ENCODE results near the gene PANK2.
"Not testable (repeated sequence)": the region's sequence is repeated elsewhere in the genome, so short reads cannot be mapped to it uniquely, and the experiment has no call there.

Gene PANK2

DNA sequence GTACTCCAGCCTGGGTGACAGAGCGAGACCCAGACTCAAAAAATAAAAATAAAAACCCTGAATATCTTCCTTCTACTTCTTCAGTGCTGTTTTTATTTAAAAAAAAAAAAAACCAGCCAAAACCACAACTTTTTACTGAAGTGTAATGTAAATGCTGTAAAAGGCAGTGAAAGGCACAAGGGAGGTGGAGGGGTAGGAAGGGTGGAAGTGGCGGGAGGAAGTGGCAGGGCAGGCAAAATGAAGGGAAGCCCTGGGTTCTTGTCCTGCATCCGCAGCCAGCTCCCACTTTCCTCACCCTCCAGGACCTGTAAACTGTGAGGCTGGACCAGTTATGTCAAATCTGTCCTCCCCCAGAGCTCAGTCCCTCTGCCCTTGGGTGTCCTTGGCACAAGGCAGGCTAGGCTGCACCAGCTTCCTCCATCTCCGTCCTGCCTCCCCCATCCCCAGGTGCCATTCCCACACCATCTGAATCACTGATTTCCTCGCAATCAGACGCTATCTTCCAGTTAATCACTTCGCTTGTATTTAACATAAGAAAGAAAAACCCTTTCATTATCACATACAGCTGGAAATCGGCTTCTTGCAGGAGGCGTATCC lies 13.7 kb upstream of the PANK2 start:
- Mint-ChIP-seq H3K9me3 (no peaks in the 10 kb centered on the region), H3K4me1 (peaks cover 30% of the 10 kb centered on the region), H3K4me3 (no peak overlapping the region), H3K36me3 (ENCODE audit: insufficient read depth) (peaks cover 8% of the 10 kb centered on the region), H3K27ac (ENCODE audit: low read depth) (peak overlapping the region; percentile 10), H3K27me3 (no peaks in the 10 kb centered on the region)
- ATAC-seq (replicated peaks; ENCODE audit: extremely low read depth, poor library complexity, severe bottlenecking) (no peak), DNase-seq (ENCODE audit: low spot score in 2 of 2) (no peak)

- no peak for ATAC-seq (replicated peaks; ENCODE audit: extremely low read depth, poor library complexity, severe bottlenecking)
- no peak overlapping the region for H3K4me3 Mint-ChIP-seq
- H3K9me3 Mint-ChIP-seq = no peaks in the 10 kb centered on the region
- H3K36me3 Mint-ChIP-seq (ENCODE audit: insufficient read depth) = peaks cover 8% of the 10 kb centered on the region
- peak overlapping the region; percentile 10 for H3K27ac Mint-ChIP-seq (ENCODE audit: low read depth)
- no peaks in the 10 kb centered on the region for H3K27me3 Mint-ChIP-seq
- H3K4me1 Mint-ChIP-seq = peaks cover 30% of the 10 kb centered on the region
- DNase-seq (ENCODE audit: low spot score in 2 of 2) = no peak
Observed at GRCh38 chr20:3876000-3876399, 13.2 kb upstream of the PANK2 start.

DNA sequence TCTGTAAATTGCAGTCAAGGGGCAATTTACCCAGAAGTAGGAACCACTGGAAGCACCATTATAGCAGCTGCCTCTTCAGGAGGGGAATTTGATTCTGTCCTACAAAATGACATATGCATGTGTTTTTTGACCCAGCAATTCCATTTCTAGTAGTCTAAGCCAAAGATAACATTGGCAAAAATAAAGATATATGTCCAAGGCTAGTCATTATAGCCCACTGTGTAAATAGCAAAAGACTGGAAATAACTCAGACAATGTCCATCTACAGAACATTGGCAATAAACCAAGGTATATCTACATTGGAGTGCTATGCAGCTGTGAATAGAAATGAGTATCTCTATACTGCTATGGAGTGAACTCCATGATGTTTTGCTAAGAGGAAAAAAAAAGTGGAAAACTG lies 12.5 kb upstream of the PANK2 start:
- H3K9me3 Mint-ChIP-seq = no peaks in the 10 kb centered on the region
- H3K36me3 Mint-ChIP-seq (ENCODE audit: insufficient read depth) = peaks cover 8% of the 10 kb centered on the region
- DNase-seq (ENCODE audit: low spot score in 2 of 2) (no peak), ATAC-seq (replicated peaks; ENCODE audit: extremely low read depth, poor library complexity, severe bottlenecking) (no peak)
- H3K27me3 Mint-ChIP-seq = no peaks in the 10 kb centered on the region
- H3K27ac Mint-ChIP-seq (ENCODE audit: low read depth) = no peak overlapping the region
- peaks cover 30% of the 10 kb centered on the region for H3K4me1 Mint-ChIP-seq
- H3K4me3 Mint-ChIP-seq = no peak overlapping the region

GRCh38 chr20:3878921-3879274 lies 10.3 kb upstream of the PANK2 start:
- H3K27me3 Mint-ChIP-seq; DNase-seq (ENCODE audit: low spot score in 2 of 2); ATAC-seq (replicated peaks; ENCODE audit: extremely low read depth, poor library complexity, severe bottlenecking); H3K9me3 Mint-ChIP-seq; H3K4me3 Mint-ChIP-seq; H3K27ac Mint-ChIP-seq (ENCODE audit: low read depth); H3K36me3 Mint-ChIP-seq (ENCODE audit: insufficient read depth): not testable (repeated sequence)
- H3K4me1 Mint-ChIP-seq = peaks cover 17% of the 10 kb centered on the region

- H3K4me1 Mint-ChIP-seq = peaks cover 30% of the 10 kb centered on the region
- peaks cover 15% of the 10 kb centered on the region for H3K36me3 Mint-ChIP-seq (ENCODE audit: insufficient read depth)
- no peak overlapping the region for H3K27ac Mint-ChIP-seq (ENCODE audit: low read depth)
- H3K4me3 Mint-ChIP-seq = no peak overlapping the region
- no peak for ATAC-seq (replicated peaks; ENCODE audit: extremely low read depth, poor library complexity, severe bottlenecking)
- H3K27me3 Mint-ChIP-seq = no peaks in the 10 kb centered on the region
- DNase-seq (ENCODE audit: low spot score in 2 of 2) = no peak
- no peaks in the 10 kb centered on the region for H3K9me3 Mint-ChIP-seq
Observed at GRCh38 chr20:3885715-3886114, 3.5 kb upstream of the PANK2 start.

DNA sequence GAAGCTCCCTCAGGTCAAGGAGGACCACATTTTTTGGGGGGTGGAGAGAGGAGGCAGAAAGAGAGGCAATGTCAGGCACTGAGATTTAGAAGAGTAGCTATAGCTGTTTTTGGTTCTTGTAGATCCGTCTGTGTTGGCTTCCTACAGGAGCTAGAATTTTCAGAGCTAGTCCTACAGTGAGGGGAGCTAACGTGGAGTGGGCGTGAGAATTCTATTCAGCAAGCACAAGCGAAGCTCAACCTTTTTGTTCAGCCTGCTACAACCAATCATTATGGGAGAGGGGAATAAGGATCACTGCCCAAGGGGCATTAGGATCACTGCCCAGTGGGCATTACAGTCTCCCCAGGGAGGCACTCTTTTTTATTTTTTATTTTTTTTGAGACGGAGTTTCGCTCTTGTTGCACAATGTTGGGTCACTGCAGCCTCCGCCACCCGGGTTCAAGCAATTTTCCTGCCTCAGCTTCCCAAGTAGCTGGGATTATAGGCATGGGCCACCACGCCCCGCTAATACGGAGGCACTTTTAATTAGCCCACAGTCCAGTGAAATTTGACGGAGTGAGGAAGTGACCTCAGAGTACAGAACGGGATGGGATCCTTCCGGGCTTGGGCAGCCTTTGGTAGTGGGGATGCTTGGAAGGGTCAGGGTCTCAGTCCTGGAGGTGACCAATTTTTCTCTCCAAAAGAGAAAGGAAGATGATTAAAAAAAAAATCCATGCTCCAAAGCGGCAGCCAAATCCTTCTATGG lies 1.1 kb upstream of the PANK2 start:
- no peaks in the 10 kb centered on the region for H3K9me3 Mint-ChIP-seq
- peak overlapping the region; percentile 95 for H3K4me3 Mint-ChIP-seq
- H3K36me3 Mint-ChIP-seq (ENCODE audit: insufficient read depth) = peaks cover 30% of the 10 kb centered on the region
- DNase-seq (ENCODE audit: low spot score in 2 of 2) (no peak), ATAC-seq (replicated peaks; ENCODE audit: extremely low read depth, poor library complexity, severe bottlenecking) (no peak)
- H3K4me1 Mint-ChIP-seq = peaks cover 51% of the 10 kb centered on the region
- no peaks in the 10 kb centered on the region for H3K27me3 Mint-ChIP-seq
- peak overlapping the region; percentile 93 for H3K27ac Mint-ChIP-seq (ENCODE audit: low read depth)

DNA sequence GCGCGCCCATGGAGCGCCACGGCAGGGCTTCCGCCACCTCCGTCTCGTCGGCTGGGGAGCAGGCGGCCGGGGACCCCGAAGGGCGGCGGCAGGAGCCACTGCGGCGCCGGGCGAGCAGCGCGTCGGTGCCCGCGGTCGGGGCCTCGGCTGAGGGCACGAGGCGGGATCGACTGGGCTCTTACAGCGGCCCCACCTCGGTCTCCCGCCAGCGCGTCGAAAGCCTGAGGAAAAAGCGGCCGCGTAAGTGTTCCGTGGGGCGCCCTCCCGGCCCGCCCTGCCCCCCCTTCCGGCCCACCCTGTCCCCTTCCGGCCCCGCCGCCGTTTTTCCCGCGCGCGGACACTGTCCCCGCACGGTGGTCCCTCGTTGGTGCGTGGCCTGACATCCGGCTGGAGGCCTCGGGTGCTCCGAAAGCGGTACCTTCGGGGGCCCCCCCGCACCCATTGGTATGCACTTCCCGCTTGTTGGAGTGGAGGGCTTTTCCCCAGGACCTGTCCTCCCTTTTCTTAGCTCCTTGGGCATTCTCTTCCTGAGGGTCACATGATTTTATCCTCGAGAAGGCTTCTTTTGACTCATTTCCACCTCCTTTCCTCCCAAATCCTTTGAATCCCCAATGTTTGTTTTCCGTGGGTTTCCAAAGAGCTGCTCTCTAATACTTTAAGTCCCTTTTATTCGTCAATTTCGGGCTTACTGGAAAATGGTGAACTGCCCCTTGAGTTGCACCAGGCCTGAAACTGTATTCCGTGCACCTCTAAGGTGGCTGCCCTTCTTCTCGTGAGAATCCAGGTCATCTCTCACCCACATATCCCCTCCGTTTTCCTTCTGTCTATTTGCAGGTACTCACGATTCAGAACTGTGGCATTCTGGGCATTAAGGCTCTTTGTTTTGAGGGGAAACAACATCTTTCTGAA lies 556 bp downstream of the PANK2 start:
- Mint-ChIP-seq H3K27me3 (no peaks in the 10 kb centered on the region), H3K4me3 (peak overlapping the region; percentile 95), H3K27ac (ENCODE audit: low read depth) (peak overlapping the region; percentile 93), H3K36me3 (ENCODE audit: insufficient read depth) (peaks cover 37% of the 10 kb centered on the region), H3K9me3 (no peaks in the 10 kb centered on the region), H3K4me1 (peaks cover 62% of the 10 kb centered on the region)
- ATAC-seq (replicated peaks; ENCODE audit: extremely low read depth, poor library complexity, severe bottlenecking) (peak; percentile 8), DNase-seq (ENCODE audit: low spot score in 2 of 2) (no peak)

- DNase-seq (ENCODE audit: low spot score in 2 of 2) (no peak), ATAC-seq (replicated peaks; ENCODE audit: extremely low read depth, poor library complexity, severe bottlenecking) (no peak)
- peaks cover 37% of the 10 kb centered on the region for H3K36me3 Mint-ChIP-seq (ENCODE audit: insufficient read depth)
- H3K27ac Mint-ChIP-seq (ENCODE audit: low read depth) = peak overlapping the region; percentile 93
- peaks cover 65% of the 10 kb centered on the region for H3K4me1 Mint-ChIP-seq
- peak overlapping the region; percentile 95 for H3K4me3 Mint-ChIP-seq
- no peaks in the 10 kb centered on the region for H3K9me3 Mint-ChIP-seq
- H3K27me3 Mint-ChIP-seq = no peaks in the 10 kb centered on the region
Observed at GRCh38 chr20:3890398-3890751, 1.2 kb downstream of the PANK2 start.

DNA sequence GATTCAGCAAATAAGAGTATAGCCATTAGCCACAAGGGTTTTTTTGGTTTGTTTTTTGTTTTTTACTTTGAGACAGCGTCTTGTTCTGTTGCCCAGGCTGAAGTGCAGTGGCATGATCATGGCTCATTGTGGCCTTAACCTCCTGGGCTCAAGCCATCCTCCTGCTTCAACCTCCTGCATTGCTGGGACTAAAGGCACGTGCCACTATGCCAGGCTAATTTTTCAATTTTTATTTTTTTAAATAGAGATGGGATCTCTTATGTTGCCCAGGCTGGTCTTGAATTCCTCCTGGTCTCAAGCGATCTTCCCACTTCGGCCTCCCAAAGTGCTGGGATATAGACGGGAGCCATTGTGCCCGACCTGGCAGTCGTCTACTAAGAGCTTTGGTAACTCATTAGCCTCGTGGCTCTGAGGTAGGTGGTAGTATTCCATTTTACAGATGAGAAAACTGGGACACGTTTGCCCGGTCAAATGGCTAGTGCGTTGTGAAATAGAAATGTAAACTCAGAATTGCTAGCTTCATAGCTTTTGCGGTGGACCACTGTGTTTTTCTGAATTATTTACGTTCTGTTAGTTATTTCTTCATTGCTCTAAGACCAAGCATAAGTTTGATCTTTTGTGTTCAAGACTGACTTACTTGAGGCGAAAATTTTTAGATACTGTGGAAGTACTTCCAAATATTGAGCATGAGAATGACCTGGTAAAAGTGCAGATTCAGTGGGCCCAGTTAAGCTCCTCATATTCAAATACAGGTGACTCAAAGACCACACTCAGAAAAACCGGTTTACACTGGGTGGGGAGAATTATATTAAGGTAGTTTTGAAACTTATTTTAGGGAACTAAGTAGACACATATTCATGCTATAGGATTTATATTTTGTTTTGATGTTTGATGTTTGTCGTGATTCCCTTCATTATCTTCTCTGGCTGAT lies 2.1 kb downstream of the PANK2 start:
- ATAC-seq (replicated peaks; ENCODE audit: extremely low read depth, poor library complexity, severe bottlenecking) = no peak
- Mint-ChIP-seq H3K36me3 (ENCODE audit: insufficient read depth) (peaks cover 38% of the 10 kb centered on the region), H3K4me1 (peaks cover 66% of the 10 kb centered on the region)

DNA sequence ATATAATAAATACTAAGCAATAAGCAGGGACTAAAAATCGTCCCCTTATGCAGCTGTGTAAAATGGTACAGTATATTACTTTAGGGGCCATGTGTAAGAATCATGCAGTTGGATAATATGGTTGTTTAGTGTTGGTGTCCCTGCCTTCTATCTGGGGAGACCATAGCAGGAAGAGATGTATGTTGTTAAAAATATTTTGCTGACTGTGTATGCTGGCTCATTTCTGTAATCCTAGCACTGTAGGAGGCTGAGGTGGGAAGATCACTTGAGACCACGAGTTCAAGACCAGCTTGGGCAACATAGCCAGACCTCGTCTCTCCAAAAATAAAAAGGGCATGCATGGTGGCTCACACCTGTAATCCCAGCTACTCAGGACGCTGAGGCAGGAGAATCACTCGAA lies 5.6 kb downstream of the PANK2 start:
- Mint-ChIP-seq H3K9me3 (no peaks in the 10 kb centered on the region), H3K27me3 (no peaks in the 10 kb centered on the region), H3K4me3 (peak overlapping the region; percentile 43), H3K4me1 (peaks cover 69% of the 10 kb centered on the region), H3K27ac (ENCODE audit: low read depth) (no peak overlapping the region), H3K36me3 (ENCODE audit: insufficient read depth) (peaks cover 36% of the 10 kb centered on the region)
- no peak for DNase-seq (ENCODE audit: low spot score in 2 of 2)
- ATAC-seq (replicated peaks; ENCODE audit: extremely low read depth, poor library complexity, severe bottlenecking) = no peak

More for the DNA sequence above, 2.1 kb downstream of the PANK2 start:
- H3K9me3 Mint-ChIP-seq = no peaks in the 10 kb centered on the region
- H3K27ac Mint-ChIP-seq (ENCODE audit: low read depth) = peak overlapping the region; percentile 93
- DNase-seq (ENCODE audit: low spot score in 2 of 2) = no peak
- H3K27me3 Mint-ChIP-seq = no peaks in the 10 kb centered on the region
- H3K4me3 Mint-ChIP-seq = peak overlapping the region; percentile 95

DNA sequence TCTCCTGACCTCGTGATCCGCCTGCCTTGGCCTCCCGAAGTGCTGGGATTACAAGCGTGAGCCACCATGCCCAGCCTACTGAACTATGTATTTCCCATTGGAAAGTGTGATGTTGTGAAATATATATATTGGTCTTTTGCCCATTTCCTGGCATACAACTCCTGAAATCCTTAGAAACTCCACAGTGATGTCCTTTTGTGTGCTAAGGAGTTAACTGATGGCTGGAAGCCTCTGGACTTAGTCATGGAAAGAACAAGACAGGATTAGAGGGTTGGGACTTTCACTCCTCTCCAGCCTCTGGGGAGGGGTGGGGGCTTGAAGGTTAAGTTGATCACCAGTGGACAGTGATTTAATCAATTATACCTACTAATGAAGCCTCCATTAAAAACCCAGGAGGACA lies 7.1 kb downstream of the PANK2 start:
- DNase-seq (ENCODE audit: low spot score in 2 of 2) (no peak), ATAC-seq (replicated peaks; ENCODE audit: extremely low read depth, poor library complexity, severe bottlenecking) (no peak)
- Mint-ChIP-seq H3K4me1 (peaks cover 68% of the 10 kb centered on the region), H3K4me3 (peak overlapping the region; percentile 59), H3K27me3 (no peaks in the 10 kb centered on the region), H3K9me3 (no peaks in the 10 kb centered on the region), H3K36me3 (ENCODE audit: insufficient read depth) (peaks cover 25% of the 10 kb centered on the region), H3K27ac (ENCODE audit: low read depth) (peak overlapping the region; percentile 60)
